IPS-15b (cell line): ENCODE results near the gene LMNA.
A peak's percentile ranks its signal among the peaks of the same experiment; 100 is the strongest.

ENCODE experiments used
- H3K27me3 ChIP-seq: one replicate; pipeline ENCODE4 v1.6.1; 2013; ENCODE audit warnings: low read length; ENCODE audit not compliant: control insufficient read depth, insufficient read depth
- H3K36me3 ChIP-seq: one replicate; pipeline ENCODE4 v1.6.1; 2013; ENCODE audit warnings: low read length; ENCODE audit not compliant: control insufficient read depth, insufficient read depth
- H3K4me1 ChIP-seq: one replicate; pipeline ENCODE4 v1.6.1; 2013; ENCODE audit warnings: mild to moderate bottlenecking, low read length; ENCODE audit not compliant: control insufficient read depth, insufficient read depth
- H3K4me3 ChIP-seq: one replicate; pipeline ENCODE4 v1.5.1; 2013; ENCODE audit warnings: low read depth, low read length
- H3K9ac ChIP-seq: one replicate; pipeline ENCODE4 v1.6.1; 2013; ENCODE audit warnings: low read depth, mild to moderate bottlenecking, low read length
- H3K9me3 ChIP-seq: one replicate; pipeline ENCODE4 v1.6.1; 2013; ENCODE audit warnings: mild to moderate bottlenecking, low read length; ENCODE audit not compliant: control insufficient read depth, insufficient read depth

The LMNA gene

DNA sequence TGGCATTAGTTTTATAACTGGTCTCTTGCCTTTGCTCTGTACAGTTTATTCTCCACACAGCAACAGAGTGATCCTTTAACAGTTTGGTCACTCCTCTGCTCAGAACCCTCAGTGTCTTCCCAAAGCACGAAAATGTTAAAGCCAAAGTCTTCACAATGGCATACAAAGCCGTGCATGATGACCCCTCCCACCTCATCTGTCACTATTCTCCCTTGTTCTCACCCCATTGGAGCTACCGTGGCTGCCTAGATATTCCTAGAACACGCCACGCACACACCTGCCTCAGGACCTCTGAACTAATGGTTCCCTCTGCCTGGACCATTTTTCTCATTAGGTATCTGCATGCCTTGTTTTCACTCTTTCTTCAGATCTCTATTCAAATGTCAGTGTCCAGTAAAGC, 30.2 kb downstream of the LMNA start:
- H3K9ac ChIP-seq = no peak overlapping the region
- H3K4me1 ChIP-seq = peaks cover 20% of the 10 kb centered on the region
- H3K4me3 ChIP-seq = no peak overlapping the region
- no peaks in the 10 kb centered on the region for H3K9me3 ChIP-seq
- H3K27me3 ChIP-seq = no peaks in the 10 kb centered on the region
- H3K36me3 ChIP-seq = no peaks in the 10 kb centered on the region

DNA sequence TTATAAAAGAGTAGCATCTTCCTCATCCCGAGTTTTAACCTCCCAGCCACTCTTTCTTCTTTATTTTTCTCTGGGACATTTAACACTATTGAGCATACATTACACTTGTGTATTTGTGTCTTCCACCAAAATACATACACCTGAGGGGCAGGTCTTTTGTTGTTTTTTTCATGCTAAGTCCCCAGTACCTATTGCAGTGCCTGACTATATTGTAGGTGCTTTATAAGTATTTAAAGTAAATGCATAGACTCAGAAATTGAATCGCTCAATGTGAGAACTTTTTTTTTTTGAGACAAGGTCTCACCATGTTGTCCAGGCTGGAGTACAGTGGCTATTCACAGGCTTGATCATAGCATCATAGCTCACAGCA, 31.1 kb downstream of the LMNA start:
- Histone ChIP-seq H3K4me3 (no peak overlapping the region), H3K9me3 (no peaks in the 10 kb centered on the region), H3K27me3 (no peaks in the 10 kb centered on the region)

DNA sequence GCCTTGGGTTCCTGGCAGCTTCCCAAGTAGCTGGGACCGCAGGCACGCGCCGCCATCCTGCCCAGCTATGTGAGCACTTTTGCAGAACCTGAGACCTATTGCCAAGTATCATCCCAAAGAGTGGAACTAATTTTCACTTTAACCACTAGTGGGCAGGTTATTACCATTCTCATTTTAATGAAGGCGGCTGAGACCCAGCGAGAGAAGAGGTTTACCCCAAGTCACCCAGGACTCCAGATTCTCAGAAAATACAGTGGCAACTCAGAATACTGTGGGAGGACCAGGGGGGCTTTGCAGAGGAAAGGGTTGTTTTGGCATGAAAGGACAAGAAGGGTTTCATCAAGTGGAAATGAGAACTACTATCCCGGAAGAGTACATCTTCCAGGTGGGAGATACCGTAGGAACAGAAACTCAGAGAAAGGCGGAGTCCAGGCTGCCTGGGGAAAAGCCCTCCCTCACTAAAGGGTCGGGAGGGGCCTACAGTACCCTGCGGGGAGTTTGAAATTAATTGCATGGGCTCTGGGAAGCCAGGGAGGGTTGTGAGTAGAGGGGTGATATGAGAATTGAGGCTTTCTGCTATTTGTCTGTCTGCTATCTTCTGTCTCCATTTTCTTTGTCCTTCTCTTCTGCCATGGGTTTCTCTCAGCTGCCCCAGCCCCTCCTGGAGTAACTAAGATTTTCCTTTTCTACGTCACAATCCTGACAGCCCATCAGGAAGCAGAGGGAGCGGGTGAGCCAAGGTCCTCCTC, 31.7 kb downstream of the LMNA start:
- Histone ChIP-seq H3K36me3 (no peaks in the 10 kb centered on the region), H3K27me3 (no peaks in the 10 kb centered on the region), H3K9ac (peak overlapping the region; percentile 39), H3K4me3 (peak overlapping the region; percentile 36), H3K4me1 (peaks cover 28% of the 10 kb centered on the region), H3K9me3 (no peaks in the 10 kb centered on the region)

More for the DNA sequence above, 31.1 kb downstream of the LMNA start:
- Histone ChIP-seq H3K36me3 (no peaks in the 10 kb centered on the region), H3K9ac (no peak overlapping the region), H3K4me1 (peaks cover 27% of the 10 kb centered on the region)

DNA sequence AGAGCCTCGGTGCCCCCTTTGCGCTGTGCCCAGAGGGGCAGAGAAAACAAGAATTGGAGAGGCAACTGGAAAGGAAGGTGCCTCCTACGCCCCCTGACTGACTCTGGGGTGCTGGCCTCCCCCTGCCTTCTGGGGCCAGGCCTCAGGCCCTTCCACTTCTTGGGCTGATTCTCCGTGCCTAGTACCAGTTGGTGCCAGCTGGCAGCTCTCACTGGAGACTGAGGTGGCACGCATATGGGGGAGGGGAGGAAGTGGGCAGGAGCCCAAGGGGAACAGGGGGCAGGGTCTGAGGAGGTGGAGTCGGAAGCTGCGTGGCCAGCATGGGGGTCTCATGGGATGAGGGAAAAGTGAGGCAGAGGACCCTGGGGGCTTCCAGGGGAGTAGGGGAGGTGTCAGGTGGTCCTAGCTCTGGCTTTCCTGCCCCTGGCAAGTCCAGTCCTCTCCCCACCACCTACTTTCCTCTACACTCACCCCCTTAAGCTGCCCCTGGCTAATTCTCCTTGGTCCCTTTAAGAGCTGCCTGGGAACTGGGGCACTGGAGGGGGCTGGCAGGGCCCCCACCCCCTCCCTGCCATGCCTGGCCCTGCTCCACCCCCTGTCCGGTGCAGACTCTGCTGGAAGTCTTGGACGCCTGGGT, 32.4 kb downstream of the LMNA start:
- H3K9ac ChIP-seq = peak overlapping the region; percentile 41
- no peaks in the 10 kb centered on the region for H3K9me3 ChIP-seq
- H3K4me1 ChIP-seq = peaks cover 28% of the 10 kb centered on the region
- no peaks in the 10 kb centered on the region for H3K27me3 ChIP-seq
- H3K4me3 ChIP-seq = no peak overlapping the region
- H3K36me3 ChIP-seq = no peaks in the 10 kb centered on the region

DNA sequence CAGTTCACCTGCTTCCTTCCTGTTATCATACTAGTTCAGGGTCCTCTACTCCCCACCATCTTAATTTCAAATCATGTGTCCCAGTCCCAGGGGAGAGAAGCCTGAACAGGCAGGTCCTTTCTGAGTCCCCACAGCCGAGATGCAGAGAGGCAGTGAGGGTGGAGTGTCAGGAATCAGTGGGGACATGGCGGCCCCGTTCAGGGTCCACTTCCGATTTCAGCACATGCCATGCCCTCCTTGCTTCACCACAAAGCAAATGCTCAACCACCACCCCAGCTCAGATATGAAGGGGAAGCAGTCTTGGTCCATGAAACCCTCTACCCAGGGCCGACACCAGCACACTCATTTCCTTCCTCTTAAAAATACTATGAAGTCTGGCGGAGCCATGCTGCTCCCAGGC, 33.7 kb downstream of the LMNA start:
- no peaks in the 10 kb centered on the region for H3K9me3 ChIP-seq
- H3K36me3 ChIP-seq = no peaks in the 10 kb centered on the region
- peaks cover 31% of the 10 kb centered on the region for H3K4me1 ChIP-seq
- H3K27me3 ChIP-seq = no peaks in the 10 kb centered on the region
- no peak overlapping the region for H3K9ac ChIP-seq
- H3K4me3 ChIP-seq = no peak overlapping the region

DNA sequence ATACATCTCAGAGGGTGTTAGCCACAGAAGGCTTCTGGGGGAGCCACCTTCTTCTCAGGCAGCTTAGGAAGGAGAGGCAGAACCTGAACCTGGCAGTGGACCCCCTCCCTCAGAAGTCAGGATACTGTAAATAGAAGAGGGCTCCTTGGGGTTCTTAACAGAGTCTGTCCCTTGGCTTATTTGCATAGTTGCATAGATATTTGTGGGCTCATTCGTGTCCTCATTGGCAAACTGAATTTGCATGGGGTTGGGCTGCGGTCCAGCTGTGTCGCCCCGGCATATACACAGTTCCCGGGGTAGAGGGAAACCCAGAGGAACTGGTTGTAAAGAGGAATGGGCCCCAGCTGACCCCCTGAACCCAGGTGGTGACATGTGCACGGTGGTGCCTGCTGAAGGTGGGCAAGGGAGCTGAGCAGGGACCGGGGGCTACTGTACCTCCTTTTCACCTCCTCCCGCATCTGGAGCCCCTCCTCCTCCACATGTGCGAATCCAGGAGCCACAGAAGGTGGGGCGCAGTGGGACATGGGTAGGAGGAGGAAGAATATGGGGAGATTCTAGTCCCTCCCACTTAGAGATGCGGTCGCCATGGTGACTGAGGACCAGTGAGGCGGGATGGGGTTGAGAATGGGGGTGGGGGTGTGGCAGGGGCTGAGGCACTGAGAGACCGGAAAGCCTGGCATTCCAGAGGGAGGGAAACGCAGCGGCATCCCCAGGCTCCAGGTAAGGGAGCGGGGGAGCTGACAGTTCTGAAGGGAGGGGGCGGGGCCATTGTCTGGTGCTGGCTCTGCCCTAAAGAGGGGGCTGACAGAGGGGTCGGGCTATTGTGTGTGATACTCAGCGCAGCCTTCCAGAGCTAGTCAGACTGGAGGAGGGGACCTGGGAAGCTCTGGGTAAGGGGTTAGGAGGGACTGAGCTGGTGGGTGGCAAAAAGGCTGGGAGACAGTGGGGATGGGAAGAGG, 35.1 kb downstream of the LMNA start:
- Histone ChIP-seq H3K4me3 (peak overlapping the region; percentile 58), H3K36me3 (peaks cover 2% of the 10 kb centered on the region), H3K4me1 (peaks cover 31% of the 10 kb centered on the region), H3K9me3 (no peaks in the 10 kb centered on the region), H3K27me3 (no peaks in the 10 kb centered on the region), H3K9ac (no peak overlapping the region)

DNA sequence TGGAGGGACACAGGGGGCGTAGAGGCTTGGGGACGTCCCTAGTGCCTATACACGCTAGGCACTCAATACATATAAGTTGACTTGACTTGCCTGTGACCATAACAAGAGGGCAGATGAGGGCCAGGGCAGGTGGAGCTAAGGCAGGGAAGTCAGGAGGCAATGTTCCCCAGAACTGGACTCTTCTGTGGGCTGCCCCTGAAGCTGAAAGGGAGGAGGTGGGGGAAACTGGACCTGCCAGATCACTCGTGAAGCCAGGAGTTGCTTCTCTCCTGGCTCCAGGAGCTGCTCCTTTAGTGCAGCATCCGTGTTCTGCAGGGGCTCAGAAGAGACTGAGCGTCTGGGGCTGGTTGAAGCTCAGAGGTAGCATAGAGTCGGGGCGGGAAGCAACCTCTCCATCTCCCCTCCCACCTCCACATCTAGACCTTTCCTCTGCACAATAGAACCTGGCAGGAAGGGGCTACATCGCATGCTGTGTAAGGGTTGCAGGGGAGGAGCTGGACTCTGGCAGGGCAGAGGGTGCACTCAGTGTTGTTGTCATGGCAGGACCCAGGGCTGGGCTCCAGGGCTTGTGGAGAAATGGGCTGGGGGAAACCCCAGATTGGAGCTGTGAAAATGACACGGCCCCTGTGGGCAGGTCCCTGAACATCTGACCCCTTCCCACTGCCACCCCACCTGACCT, 36.0 kb downstream of the LMNA start:
- H3K9ac ChIP-seq = no peak overlapping the region
- peaks cover 2% of the 10 kb centered on the region for H3K36me3 ChIP-seq
- H3K9me3 ChIP-seq = no peaks in the 10 kb centered on the region
- no peaks in the 10 kb centered on the region for H3K27me3 ChIP-seq
- peak overlapping the region; percentile 58 for H3K4me3 ChIP-seq
- peaks cover 31% of the 10 kb centered on the region for H3K4me1 ChIP-seq

DNA sequence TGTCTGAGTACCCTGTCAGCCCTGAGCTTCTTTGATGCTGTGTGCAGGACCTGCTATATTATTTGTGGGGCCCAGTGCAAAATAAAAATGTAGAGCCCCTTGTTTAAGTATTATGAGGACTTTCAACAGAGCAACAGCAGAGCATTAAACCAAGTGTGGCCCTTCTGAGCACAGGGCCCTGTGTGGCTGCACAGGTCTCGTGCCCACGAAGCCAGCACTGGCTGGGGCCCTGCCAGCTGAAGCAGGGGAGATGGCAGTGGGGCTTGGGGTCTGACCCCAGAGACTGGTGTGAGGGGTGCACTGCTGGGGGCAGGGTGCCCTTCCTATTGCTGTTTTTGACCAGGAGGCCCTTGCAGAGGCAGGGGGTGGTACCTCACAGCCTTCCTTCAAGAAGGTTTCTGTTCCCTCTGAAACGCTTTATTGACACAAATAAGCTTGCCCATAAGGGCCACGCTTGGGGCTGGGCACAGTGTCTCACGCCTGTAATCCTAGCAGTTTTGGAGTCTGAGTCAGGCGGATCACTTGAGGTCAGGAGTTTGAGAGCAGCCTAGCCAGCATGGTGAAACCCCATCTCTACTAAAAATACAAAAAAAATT, 36.7 kb downstream of the LMNA start:
- Histone ChIP-seq H3K36me3 (peaks cover 2% of the 10 kb centered on the region), H3K4me3 (peak overlapping the region; percentile 58), H3K9ac (no peak overlapping the region), H3K27me3 (no peaks in the 10 kb centered on the region), H3K4me1 (peaks cover 26% of the 10 kb centered on the region), H3K9me3 (no peaks in the 10 kb centered on the region)

DNA sequence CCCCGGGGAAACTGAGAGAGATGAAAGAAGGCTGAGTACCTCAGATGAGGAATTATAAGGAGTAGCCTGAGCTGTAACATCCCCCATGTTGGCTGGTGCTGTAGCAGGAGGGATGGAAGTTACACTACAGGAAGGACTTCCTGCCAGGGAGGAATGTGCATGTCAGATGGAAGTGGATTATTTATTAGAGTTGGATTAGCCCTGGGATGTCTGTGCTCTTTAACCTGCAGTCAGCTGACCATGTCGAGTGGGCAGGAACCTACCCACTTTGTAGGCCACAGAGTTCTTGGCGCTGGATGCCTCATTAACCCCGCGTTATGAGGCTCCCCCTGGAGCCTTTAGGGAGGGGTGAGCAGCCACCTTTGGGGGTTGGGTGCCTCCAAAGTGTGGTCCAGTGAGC, 38.1 kb downstream of the LMNA start:
- H3K4me1 ChIP-seq = peaks cover 18% of the 10 kb centered on the region

DNA sequence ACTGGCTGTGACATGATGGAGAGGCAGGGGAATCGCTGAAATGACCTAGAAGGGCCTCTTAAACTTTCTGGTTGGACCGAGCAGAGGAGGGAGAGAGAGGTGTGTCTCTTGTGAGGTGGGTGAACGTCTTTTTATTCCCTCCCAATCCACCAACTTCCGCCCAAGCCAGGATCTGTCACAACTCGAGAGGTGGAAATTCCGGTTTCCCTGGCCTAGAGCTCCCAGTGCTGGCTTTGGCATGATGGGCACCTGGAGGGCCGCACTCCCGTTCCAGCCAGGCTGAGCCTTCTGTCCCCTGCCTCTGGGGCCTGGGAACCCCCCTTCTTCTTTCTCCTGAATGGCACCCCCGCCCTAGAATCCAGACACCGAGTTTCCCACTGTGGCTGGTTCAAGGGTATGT, 38.9 kb downstream of the LMNA start, which contains the start of gene SEMA4A:
TSS of gene SEMA4A (plus strand) at position 224 of the 400 bp plus-strand sequence. CDS start 994 bp downstream, outside the sequence.
- Histone ChIP-seq H3K9ac (peak within 1 kb of the TSS; percentile 24), H3K9me3 (no peaks in the 10 kb centered on the region), H3K4me3 (no peak within 1 kb of the TSS), H3K36me3 (peaks cover 2% of the 10 kb centered on the region), H3K27me3 (no peaks in the 10 kb centered on the region), H3K4me1 (peaks cover 18% of the 10 kb centered on the region)

More for the DNA sequence above, 38.1 kb downstream of the LMNA start:
- H3K4me3 ChIP-seq = no peak overlapping the region
- no peaks in the 10 kb centered on the region for H3K9me3 ChIP-seq
- H3K36me3 ChIP-seq = peaks cover 2% of the 10 kb centered on the region
- H3K27me3 ChIP-seq = no peaks in the 10 kb centered on the region
- no peak overlapping the region for H3K9ac ChIP-seq

DNA sequence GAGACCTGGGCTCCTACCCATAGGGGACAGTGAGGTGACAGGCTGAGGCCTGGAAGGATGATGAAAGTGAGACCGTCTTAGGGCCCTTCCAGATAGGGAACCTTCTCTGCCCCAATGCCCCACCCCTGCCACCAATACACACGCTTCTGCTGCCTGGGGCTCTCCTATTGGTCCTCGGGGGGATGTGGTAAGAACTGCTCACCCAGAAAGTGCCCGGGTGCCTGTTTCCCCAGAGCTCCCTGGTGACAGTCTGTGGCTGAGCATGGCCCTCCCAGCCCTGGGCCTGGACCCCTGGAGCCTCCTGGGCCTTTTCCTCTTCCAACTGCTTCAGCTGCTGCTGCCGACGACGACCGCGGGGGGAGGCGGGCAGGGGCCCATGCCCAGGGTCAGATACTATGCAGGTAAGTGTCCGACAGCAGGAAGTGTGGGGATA, 39.8 kb downstream of the LMNA start:
- peaks cover 15% of the 10 kb centered on the region for H3K4me1 ChIP-seq
- H3K4me3 ChIP-seq = no peak overlapping the region
- H3K9ac ChIP-seq = no peak overlapping the region
- no peaks in the 10 kb centered on the region for H3K27me3 ChIP-seq
- no peaks in the 10 kb centered on the region for H3K9me3 ChIP-seq
- peaks cover 2% of the 10 kb centered on the region for H3K36me3 ChIP-seq
